ENCODE results near the gene TKTL1. TPM values are rescaled to one million over a fixed set of nuclear protein-coding genes. Genes with fewer than 3 reads are reported as not detected.

Gene TKTL1
- total RNA-seq, 2 experiments from 2014 or later, result 0.67 to 1.0 TPM

DNA sequence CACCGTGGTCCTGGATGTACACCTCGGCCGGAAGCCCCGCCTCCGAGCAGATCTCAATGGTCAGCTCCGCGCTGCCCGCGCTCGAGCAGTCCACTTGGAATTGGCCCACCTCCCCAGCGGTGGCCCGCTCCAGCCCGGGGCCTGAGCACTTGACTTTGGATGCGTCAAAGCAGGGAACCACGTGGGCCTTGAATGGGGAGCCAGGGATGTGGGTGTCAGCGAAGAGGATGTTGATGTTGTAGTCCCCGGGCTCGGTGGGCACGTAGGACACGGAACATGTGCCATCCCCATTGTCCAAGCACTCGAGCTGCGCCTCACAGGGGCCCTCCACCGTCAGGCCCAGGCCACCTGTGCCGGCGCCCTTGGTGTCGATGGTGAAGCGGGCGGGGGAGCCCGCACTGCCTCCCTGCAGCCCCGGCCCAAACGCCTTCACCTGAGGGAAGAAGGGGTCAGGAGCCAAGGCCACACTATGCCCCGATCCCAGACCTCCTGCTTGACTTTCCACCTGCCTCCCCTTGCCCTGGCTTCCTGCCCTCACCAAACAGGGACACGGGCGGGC is 64.6 kb downstream of the TKTL1 start:
- Mint-ChIP-seq H3K27ac (no peak overlapping the region), H3K4me3 (no peak overlapping the region), H3K9me3 (no peaks in the 10 kb centered on the region), H3K36me3 (ENCODE audit: low read depth) (peaks cover 31% of the 10 kb centered on the region), H3K4me1 (ENCODE audit: low read depth) (peaks cover 12% of the 10 kb centered on the region), H3K27me3 (no peaks in the 10 kb centered on the region)
- ATAC-seq (no peak), DNase-seq (no peak)
- CTCF ChIA-PET, result no interaction called here
- TF ChIP-seq, protein P1, sequence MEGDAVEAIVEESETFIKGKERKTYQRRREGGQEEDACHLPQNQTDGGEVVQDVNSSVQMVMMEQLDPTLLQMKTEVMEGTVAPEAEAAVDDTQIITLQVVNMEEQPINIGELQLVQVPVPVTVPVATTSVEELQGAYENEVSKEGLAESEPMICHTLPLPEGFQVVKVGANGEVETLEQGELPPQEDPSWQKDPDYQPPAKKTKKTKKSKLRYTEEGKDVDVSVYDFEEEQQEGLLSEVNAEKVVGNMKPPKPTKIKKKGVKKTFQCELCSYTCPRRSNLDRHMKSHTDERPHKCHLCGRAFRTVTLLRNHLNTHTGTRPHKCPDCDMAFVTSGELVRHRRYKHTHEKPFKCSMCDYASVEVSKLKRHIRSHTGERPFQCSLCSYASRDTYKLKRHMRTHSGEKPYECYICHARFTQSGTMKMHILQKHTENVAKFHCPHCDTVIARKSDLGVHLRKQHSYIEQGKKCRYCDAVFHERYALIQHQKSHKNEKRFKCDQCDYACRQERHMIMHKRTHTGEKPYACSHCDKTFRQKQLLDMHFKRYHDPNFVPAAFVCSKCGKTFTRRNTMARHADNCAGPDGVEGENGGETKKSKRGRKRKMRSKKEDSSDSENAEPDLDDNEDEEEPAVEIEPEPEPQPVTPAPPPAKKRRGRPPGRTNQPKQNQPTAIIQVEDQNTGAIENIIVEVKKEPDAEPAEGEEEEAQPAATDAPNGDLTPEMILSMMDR (IDR thresholded peaks at IDR 0.05), result no peak
- POLR2A ChIA-PET, result interaction anchor here (1.0 kb wide), 1 partner anchor 8 kb away, joined by 3 read pairs; no protein-coding TSS in a partner anchor
- intact Hi-C loops (cut with micrococcal nuclease), result no loop called here

GRCh38 chrX:154362085-154362742 is 66.6 kb downstream of the TKTL1 start:
- ChIA-PET CTCF (no interaction called here), POLR2A (interaction anchor here (0.8 to 1.2 kb wide), 4 partner anchors 13 to 22 kb away, joined by 3 to 4 read pairs (median 3); no protein-coding TSS in a partner anchor)
- Mint-ChIP-seq H3K27ac (no peak overlapping the region), H3K27me3 (no peaks in the 10 kb centered on the region), H3K9me3 (no peaks in the 10 kb centered on the region), H3K4me1 (ENCODE audit: low read depth) (peaks cover 16% of the 10 kb centered on the region), H3K4me3 (no peak overlapping the region), H3K36me3 (ENCODE audit: low read depth) (peaks cover 37% of the 10 kb centered on the region)
- TF ChIP-seq, protein P1 (IDR thresholded peaks at IDR 0.05), result no peak
- ATAC-seq (no peak), DNase-seq (no peak)
- intact Hi-C loops (cut with micrococcal nuclease), result no loop called here

DNA sequence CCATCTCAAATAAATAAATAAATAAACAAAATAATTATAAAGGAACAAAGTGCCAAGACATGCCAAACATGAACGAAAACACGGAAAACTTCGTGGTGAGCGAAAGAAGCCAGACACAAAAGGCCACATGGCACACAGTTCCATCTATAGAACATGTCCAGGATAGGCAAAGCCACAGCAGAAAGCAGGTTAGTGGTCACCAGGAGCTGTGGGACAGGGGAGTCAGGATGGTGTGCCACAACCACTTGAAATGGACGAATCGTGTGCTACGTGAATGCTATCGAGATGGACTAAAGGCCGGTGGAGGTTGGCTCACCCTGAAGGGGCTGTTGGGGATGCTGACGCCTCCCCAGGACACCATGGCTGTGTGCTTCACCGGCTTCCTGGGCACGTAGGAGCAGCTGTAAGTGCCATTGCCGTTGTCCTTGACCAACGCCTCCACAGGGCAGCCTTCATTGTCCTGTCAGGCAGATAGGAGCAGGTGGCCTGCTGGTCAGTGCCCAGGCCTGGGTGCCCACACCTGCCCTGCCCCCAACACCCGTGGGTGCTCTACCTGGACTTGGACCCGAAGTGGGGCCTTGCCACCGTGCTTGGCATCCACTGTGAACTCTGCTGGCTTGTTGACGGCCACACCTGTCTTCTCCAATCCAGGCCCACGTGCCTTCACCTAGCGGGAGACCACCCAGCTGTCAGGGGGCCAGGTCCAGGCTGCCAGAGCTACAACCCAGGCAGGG is 68.3 kb downstream of the TKTL1 start:
- ATAC-seq (no peak), DNase-seq (no peak)
- H3K9me3 Mint-ChIP-seq, result no peaks in the 10 kb centered on the region
- H3K4me3 Mint-ChIP-seq, result no peak overlapping the region
- no peaks in the 10 kb centered on the region for H3K27me3 Mint-ChIP-seq
- ChIA-PET POLR2A (interaction anchor here (1.2 to 1.9 kb wide), 2 partner anchors 10 to 15 kb away, joined by 3 to 6 read pairs; partner anchors contain the start of gene FLNA), CTCF (no interaction called here)
- no peak overlapping the region for H3K27ac Mint-ChIP-seq
- TF ChIP-seq, protein P1 (IDR thresholded peaks at IDR 0.05), result no peak
- H3K36me3 Mint-ChIP-seq (ENCODE audit: low read depth), result peaks cover 42% of the 10 kb centered on the region
- intact Hi-C loops (cut with micrococcal nuclease), result no loop called here
- H3K4me1 Mint-ChIP-seq (ENCODE audit: low read depth), result peaks cover 13% of the 10 kb centered on the region

DNA sequence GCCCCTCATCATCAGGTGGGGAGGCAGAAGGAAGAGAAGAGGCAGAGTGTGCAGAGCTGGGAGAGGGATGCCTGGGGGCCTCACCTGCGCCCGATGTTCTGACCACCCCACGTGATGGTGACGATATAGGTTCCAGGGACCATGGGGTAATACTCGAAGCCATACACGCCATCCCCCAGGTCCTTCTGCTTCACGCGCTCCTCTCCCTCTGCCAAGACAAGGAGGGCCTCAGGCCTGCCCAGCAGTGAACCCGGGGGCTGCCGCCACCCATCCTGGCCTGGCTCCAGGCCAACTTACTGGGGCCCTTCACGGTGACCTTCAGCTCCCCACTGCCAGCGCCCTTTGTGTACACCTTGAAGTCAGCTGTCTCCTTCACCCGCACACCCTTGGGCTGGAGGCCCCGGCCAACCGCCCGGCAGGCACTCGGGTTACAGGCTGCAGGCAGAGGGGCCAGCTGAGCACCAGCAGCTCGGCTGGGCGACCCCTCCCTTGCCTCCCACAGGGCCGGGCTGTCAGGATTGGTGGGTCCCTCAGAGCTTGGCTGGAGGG is 69.5 kb downstream of the TKTL1 start:
- ChIA-PET CTCF (no interaction called here), POLR2A (interaction anchor here (0.7 to 1.5 kb wide), 3 partner anchors 11 to 17 kb away, joined by 3 to 6 read pairs (median 4); no protein-coding TSS in a partner anchor)
- TF ChIP-seq, protein P1 (IDR thresholded peaks at IDR 0.05), result no peak
- Mint-ChIP-seq H3K4me1 (ENCODE audit: low read depth) (peaks cover 13% of the 10 kb centered on the region), H3K27me3 (no peaks in the 10 kb centered on the region), H3K4me3 (no peak overlapping the region), H3K27ac (no peak overlapping the region), H3K9me3 (no peaks in the 10 kb centered on the region), H3K36me3 (ENCODE audit: low read depth) (peaks cover 46% of the 10 kb centered on the region)
- no peak for DNase-seq
- ATAC-seq, result no peak
- intact Hi-C loops (cut with micrococcal nuclease), result no loop called here

All from activated CD8-positive, alpha-beta T cell treated with anti-CD3 and anti-CD28 coated beads for 36 hours (primary cell).